ENCODE results near the gene OR6B1.
"Not testable (repeated sequence)": the region's sequence is repeated elsewhere in the genome, so short reads cannot be mapped to it uniquely, and the experiment has no call there.

Gene OR6B1

DNA sequence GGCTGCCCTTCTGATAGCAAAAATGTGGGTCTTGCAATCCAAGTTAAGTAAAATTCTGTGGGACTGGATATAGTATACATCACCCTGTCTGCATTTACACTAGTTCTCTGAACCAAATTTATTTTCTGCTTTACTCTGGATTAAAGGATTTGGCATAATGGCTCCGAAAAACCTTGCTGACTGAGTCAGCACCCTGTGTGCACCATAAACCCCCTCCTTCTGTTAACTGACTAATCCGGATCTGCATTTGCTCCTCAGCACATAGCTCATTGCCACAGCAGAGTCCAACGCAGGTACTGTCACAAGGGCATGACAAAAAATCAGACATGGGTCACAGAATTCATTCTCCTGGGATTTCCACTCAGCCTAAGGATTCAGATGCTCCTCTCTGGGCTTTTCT lies 50.0 kb downstream of the OR6B1 start:
- no peak for DNase-seq

DNA sequence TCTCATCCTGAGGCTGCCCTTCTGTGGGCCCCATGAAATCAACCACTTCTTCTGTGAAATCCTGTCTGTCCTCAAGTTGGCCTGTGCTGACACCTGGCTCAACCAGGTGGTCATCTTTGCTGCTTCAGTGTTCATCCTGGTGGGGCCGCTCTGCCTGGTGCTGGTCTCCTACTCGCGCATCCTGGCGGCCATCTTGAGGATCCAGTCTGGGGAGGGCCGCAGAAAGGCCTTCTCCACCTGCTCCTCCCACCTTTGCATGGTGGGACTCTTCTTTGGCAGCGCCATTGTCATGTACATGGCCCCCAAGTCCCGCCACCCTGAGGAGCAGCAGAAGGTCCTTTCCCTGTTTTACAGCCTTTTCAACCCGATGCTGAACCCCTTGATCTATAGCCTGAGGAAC lies 50.8 kb downstream of the OR6B1 start:
- DNase-seq, result not testable (repeated sequence)

DNA sequence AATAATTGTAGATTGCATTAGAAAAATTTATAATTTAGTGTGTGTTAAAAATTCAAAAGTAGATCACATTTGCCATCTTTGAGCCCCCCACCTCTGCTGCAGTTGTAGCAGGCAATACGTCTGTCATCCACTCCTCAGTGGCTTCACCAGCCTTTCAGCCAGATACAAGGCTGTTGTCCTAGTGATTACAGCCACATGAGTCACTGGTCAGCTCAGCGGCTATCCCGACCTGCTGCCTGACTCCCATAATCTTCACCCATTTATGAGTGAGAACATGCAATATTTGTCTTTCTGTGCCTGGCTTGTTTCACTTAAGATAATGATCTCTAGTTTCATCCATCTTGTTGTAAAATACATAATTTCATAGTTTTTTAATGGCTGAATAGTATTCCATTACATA lies 57.8 kb downstream of the OR6B1 start:
- DNase-seq, result no peak
